ENCODE measurements around the gene ZNF536. TPM values are rescaled to one million over a fixed set of nuclear protein-coding genes. Genes with fewer than 3 reads are reported as not detected.

The ZNF536 gene
- total and polyA plus RNA-seq, 4 donors: 0.50 to 1.2 (median 0.62) TPM; not detected in 1

DNA sequence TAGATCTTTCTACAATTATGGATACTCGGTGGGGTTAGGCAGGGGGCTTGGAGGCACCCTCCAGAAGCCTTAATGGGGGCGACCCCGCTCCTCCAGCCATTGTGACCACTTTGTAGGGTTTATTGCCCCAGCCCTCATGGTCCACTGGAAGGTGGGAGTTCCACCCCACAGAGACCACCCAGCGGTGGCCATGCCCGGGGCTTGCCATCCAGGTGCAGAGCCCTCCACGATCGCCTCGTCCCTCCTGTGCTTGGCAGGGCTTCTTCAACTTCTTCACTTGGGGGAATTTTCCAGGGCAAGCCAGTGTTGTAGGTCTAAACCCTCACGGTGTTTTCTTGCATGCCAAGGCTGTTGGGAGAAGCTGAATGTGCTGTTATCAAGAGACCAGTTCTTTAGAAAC lies 16.1 kb downstream of the ZNF536 start:
- DNase-seq: no peak
- Histone ChIP-seq H3K27ac (ENCODE audit: low read depth in 1 of 2, low read length in 2 of 2) (no peak overlapping the region), H3K9me3 (ENCODE audit: control insufficient read depth, low read length) (no peaks in the 10 kb centered on the region), H3K4me3 (ENCODE audit: low read length in 2 of 2) (no peak overlapping the region), H3K4me1 (ENCODE audit: control insufficient read depth in 1 of 2, insufficient read depth in 2 of 2, low read length in 2 of 2) (no peaks in the 10 kb centered on the region), H3K36me3 (ENCODE audit: control insufficient read depth in 1 of 2, insufficient read depth in 2 of 2, low read length in 1 of 2) (no peaks in the 10 kb centered on the region), H3K27me3 (ENCODE audit: control insufficient read depth in 1 of 2, insufficient read depth in 2 of 2, low read length in 1 of 2) (no peaks in the 10 kb centered on the region)
- ATAC-seq (ENCODE audit: low FRiP score): no peak
- WGBS, 2 donors: 90 to 91% methylated on average over 9 of the region's 9 CpGs
- intact Hi-C loops (cut with DNase I): no loop called here

DNA sequence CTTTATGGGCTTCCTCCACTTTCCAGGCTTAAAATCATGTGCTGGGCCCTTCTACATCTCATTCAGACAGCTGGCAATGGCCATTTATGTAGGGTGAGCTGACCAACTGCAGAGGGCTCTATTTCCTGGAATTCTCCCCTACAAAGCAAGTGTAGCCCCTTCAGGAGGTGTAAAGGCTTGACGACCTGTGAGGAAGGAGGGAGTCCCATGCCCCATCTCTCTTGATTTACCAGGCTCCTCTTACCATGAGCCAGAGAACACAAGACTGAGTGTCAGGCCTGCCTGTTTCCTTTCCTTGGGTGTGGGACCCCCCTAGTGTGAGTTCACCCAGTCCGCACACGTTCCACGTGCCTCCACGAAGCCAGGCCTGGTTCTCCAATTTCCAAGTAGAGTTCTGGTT lies 16.6 kb downstream of the ZNF536 start:
- intact Hi-C loops (cut with DNase I): no loop called here
- Histone ChIP-seq H3K27ac (ENCODE audit: low read depth in 1 of 2, low read length in 2 of 2) (no peak overlapping the region), H3K9me3 (ENCODE audit: control insufficient read depth, low read length) (no peaks in the 10 kb centered on the region), H3K27me3 (ENCODE audit: control insufficient read depth in 1 of 2, insufficient read depth in 2 of 2, low read length in 1 of 2) (no peaks in the 10 kb centered on the region), H3K4me3 (ENCODE audit: low read length in 2 of 2) (no peak overlapping the region), H3K36me3 (ENCODE audit: control insufficient read depth in 1 of 2, insufficient read depth in 2 of 2, low read length in 1 of 2) (no peaks in the 10 kb centered on the region), H3K4me1 (ENCODE audit: control insufficient read depth in 1 of 2, insufficient read depth in 2 of 2, low read length in 2 of 2) (no peaks in the 10 kb centered on the region)
- ATAC-seq (ENCODE audit: low FRiP score): no peak
- WGBS, 2 donors: 77 to 80% methylated on average over 5 of the region's 5 CpGs
- no peak for DNase-seq

- WGBS, 2 donors: 47 to 56% methylated on average over 9 of the region's 9 CpGs
- Histone ChIP-seq H3K27ac (ENCODE audit: low read depth in 1 of 2, low read length in 2 of 2) (no peak overlapping the region), H3K36me3 (ENCODE audit: control insufficient read depth in 1 of 2, insufficient read depth in 2 of 2, low read length in 1 of 2) (no peaks in the 10 kb centered on the region), H3K27me3 (ENCODE audit: control insufficient read depth in 1 of 2, insufficient read depth in 2 of 2, low read length in 1 of 2) (no peaks in the 10 kb centered on the region), H3K4me1 (ENCODE audit: control insufficient read depth in 1 of 2, insufficient read depth in 2 of 2, low read length in 2 of 2) (no peaks in the 10 kb centered on the region), H3K9me3 (ENCODE audit: control insufficient read depth, low read length) (no peaks in the 10 kb centered on the region), H3K4me3 (ENCODE audit: low read length in 2 of 2) (no peak overlapping the region)
- intact Hi-C loops (cut with DNase I): no loop called here
- DNase-seq (no peak), ATAC-seq (ENCODE audit: low FRiP score) (no peak)
Observed at GRCh38 chr19:30390356-30390988, 18.3 kb downstream of the ZNF536 start.

- intact Hi-C loops (cut with DNase I): no loop called here
- Histone ChIP-seq H3K36me3 (ENCODE audit: control insufficient read depth in 1 of 2, insufficient read depth in 2 of 2, low read length in 1 of 2) (no peaks in the 10 kb centered on the region), H3K27me3 (ENCODE audit: control insufficient read depth in 1 of 2, insufficient read depth in 2 of 2, low read length in 1 of 2) (no peaks in the 10 kb centered on the region), H3K4me3 (ENCODE audit: low read length in 2 of 2) (no peak overlapping the region), H3K9me3 (ENCODE audit: control insufficient read depth, low read length) (no peaks in the 10 kb centered on the region), H3K27ac (ENCODE audit: low read depth in 1 of 2, low read length in 2 of 2) (no peak overlapping the region), H3K4me1 (ENCODE audit: control insufficient read depth in 1 of 2, insufficient read depth in 2 of 2, low read length in 2 of 2) (no peaks in the 10 kb centered on the region)
- 78 to 80% methylated on average over 5 of the region's 5 CpGs for WGBS, 2 donors
- DNase-seq (no peak), ATAC-seq (ENCODE audit: low FRiP score) (no peak)
Observed at GRCh38 chr19:30391052-30391451, 18.9 kb downstream of the ZNF536 start.

- no peak for ATAC-seq (ENCODE audit: low FRiP score)
- H3K9me3 ChIP-seq (ENCODE audit: control insufficient read depth, low read length): no peaks in the 10 kb centered on the region
- intact Hi-C loops (cut with DNase I): no loop called here
Observed at GRCh38 chr19:30391554-30392551, 19.7 kb downstream of the ZNF536 start.

GRCh38 chr19:30393046-30393445 lies 20.9 kb downstream of the ZNF536 start:
- Histone ChIP-seq H3K9me3 (ENCODE audit: control insufficient read depth, low read length) (no peaks in the 10 kb centered on the region), H3K4me1 (ENCODE audit: control insufficient read depth in 1 of 2, insufficient read depth in 2 of 2, low read length in 2 of 2) (no peaks in the 10 kb centered on the region), H3K36me3 (ENCODE audit: control insufficient read depth in 1 of 2, insufficient read depth in 2 of 2, low read length in 1 of 2) (no peaks in the 10 kb centered on the region), H3K4me3 (ENCODE audit: low read length in 2 of 2) (no peak overlapping the region), H3K27me3 (ENCODE audit: control insufficient read depth in 1 of 2, insufficient read depth in 2 of 2, low read length in 1 of 2) (no peaks in the 10 kb centered on the region), H3K27ac (ENCODE audit: low read depth in 1 of 2, low read length in 2 of 2) (no peak overlapping the region)
- no peak for DNase-seq
- no peak for ATAC-seq (ENCODE audit: low FRiP score)
- intact Hi-C loops (cut with DNase I): no loop called here
- 77 to 88% methylated on average over 5 of the region's 5 CpGs for WGBS, 2 donors

More at GRCh38 chr19:30391554-30392551, 19.7 kb downstream of the ZNF536 start:
- no peak for DNase-seq
- Histone ChIP-seq H3K36me3 (ENCODE audit: control insufficient read depth in 1 of 2, insufficient read depth in 2 of 2, low read length in 1 of 2) (no peaks in the 10 kb centered on the region), H3K4me1 (ENCODE audit: control insufficient read depth in 1 of 2, insufficient read depth in 2 of 2, low read length in 2 of 2) (no peaks in the 10 kb centered on the region), H3K27ac (ENCODE audit: low read depth in 1 of 2, low read length in 2 of 2) (no peak overlapping the region), H3K27me3 (ENCODE audit: control insufficient read depth in 1 of 2, insufficient read depth in 2 of 2, low read length in 1 of 2) (no peaks in the 10 kb centered on the region), H3K4me3 (ENCODE audit: low read length in 2 of 2) (no peak overlapping the region)
- WGBS, 2 donors: 52 to 54% methylated on average over 19 of the region's 19 CpGs

- Histone ChIP-seq H3K36me3 (ENCODE audit: control insufficient read depth in 1 of 2, insufficient read depth in 2 of 2, low read length in 1 of 2) (no peaks in the 10 kb centered on the region), H3K27me3 (ENCODE audit: control insufficient read depth in 1 of 2, insufficient read depth in 2 of 2, low read length in 1 of 2) (no peaks in the 10 kb centered on the region), H3K27ac (ENCODE audit: low read depth in 1 of 2, low read length in 2 of 2) (no peak overlapping the region), H3K4me3 (ENCODE audit: low read length in 2 of 2) (no peak overlapping the region), H3K9me3 (ENCODE audit: control insufficient read depth, low read length) (no peaks in the 10 kb centered on the region), H3K4me1 (ENCODE audit: control insufficient read depth in 1 of 2, insufficient read depth in 2 of 2, low read length in 2 of 2) (no peaks in the 10 kb centered on the region)
- intact Hi-C loops (cut with DNase I): no loop called here
- DNase-seq (no peak), ATAC-seq (ENCODE audit: low FRiP score) (no peak)
- 74 to 80% methylated on average over 6 of the region's 6 CpGs for WGBS, 2 donors
Observed at GRCh38 chr19:30393729-30394480, 21.7 kb downstream of the ZNF536 start.

DNA sequence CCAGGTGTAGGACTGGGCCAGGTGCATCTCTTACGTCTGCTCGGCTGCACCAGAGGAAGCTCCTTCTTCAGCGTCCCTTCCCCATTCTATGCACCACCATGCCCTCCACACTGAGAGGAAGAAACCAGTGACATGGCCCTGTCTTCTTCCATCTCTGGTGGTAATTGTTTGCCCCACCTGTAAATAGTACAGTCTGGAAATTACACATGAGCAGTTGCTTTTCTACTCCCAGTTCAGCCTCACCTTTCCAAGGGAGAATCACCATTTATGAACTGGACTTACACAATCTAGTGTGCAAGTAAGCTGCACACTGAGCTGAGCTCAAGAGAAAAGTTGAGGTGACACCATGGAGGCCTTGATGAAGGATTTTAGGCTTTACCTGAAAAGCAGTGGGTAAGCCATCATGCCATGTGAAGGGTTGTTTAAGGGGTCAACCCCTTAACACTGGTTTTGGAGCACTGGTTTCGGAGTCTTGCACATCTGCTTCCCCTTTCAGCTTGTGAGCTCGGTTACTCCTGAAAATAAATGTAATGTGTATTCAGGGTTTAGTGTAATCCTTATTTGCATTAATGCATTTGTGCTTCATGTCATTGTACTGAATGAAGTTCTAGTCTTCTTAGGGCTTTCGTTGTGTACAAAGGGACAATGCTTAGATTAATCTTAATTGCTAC lies 22.4 kb downstream of the ZNF536 start:
- H3K4me3 ChIP-seq (ENCODE audit: low read length in 2 of 2): no peak overlapping the region
- ATAC-seq (ENCODE audit: low FRiP score): no peak
- intact Hi-C loops (cut with DNase I): no loop called here
- H3K9me3 ChIP-seq (ENCODE audit: control insufficient read depth, low read length): no peaks in the 10 kb centered on the region
- H3K36me3 ChIP-seq (ENCODE audit: control insufficient read depth in 1 of 2, insufficient read depth in 2 of 2, low read length in 1 of 2): no peaks in the 10 kb centered on the region
- H3K4me1 ChIP-seq (ENCODE audit: control insufficient read depth in 1 of 2, insufficient read depth in 2 of 2, low read length in 2 of 2): no peaks in the 10 kb centered on the region
- no peak overlapping the region for H3K27ac ChIP-seq (ENCODE audit: low read depth in 1 of 2, low read length in 2 of 2)
- WGBS, 2 donors: 85 to 86% methylated on average over 6 of the region's 6 CpGs
- DNase-seq: no peak
- no peaks in the 10 kb centered on the region for H3K27me3 ChIP-seq (ENCODE audit: control insufficient read depth in 1 of 2, insufficient read depth in 2 of 2, low read length in 1 of 2)

Data from aorta (tissue), 5 donors.